Measurements from ENCODE around the gene SLC41A3.
"Not testable (repeated sequence)": the region's sequence is repeated elsewhere in the genome, so short reads cannot be mapped to it uniquely, and the experiment has no call there.

The SLC41A3 gene

DNA sequence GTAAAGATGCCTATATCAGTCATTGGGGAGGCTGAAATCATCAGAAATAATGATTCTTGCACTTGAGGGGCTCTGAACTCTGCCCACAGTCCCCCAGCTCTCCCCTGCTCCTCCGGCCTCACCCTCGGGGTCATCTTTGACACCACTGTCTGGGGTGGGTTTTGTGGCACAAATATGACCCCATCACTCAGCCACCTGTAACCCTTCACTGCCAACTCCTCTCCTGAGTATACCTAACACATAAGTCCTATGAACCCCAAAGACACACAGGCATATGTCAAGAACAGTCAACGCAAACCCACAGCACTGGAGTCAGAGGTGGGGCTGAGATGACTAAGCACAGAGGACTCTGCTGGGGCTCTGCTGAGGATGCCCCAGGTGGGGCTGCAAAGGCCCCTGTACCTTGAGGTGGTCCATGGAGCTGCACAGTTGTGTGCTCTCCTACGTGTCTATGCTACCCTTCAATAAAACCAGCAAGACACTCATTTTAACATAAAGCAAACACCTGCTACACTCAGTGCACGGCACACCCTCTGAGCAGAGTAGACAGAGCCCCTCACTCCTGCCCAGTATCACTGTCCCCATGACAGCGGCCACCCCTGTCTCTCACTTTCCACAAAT, 29.9 kb downstream of the SLC41A3 start:
- DNase-seq (ENCODE audit: low spot score) = no peak

DNA sequence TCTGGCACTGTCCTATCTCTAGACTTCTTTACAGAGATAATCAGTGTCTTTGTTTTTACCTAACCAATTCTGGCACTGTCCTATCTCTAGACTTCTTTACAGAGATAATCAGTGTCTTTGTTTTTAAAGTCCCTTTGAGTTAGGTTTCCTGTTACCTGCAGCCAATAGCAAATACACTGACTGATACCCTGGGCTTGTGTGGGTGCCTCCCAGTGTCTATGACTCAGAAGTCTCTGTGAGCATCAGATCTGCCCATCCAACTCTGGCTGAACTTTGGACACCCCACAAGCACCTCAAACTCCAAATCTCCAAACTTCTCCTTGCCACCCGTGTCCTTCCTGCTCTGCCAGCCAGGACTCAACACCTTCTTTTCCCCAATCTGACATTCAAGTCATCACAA, 30.4 kb downstream of the SLC41A3 start:
- peak; percentile 20 for DNase-seq (ENCODE audit: low spot score)

DNA sequence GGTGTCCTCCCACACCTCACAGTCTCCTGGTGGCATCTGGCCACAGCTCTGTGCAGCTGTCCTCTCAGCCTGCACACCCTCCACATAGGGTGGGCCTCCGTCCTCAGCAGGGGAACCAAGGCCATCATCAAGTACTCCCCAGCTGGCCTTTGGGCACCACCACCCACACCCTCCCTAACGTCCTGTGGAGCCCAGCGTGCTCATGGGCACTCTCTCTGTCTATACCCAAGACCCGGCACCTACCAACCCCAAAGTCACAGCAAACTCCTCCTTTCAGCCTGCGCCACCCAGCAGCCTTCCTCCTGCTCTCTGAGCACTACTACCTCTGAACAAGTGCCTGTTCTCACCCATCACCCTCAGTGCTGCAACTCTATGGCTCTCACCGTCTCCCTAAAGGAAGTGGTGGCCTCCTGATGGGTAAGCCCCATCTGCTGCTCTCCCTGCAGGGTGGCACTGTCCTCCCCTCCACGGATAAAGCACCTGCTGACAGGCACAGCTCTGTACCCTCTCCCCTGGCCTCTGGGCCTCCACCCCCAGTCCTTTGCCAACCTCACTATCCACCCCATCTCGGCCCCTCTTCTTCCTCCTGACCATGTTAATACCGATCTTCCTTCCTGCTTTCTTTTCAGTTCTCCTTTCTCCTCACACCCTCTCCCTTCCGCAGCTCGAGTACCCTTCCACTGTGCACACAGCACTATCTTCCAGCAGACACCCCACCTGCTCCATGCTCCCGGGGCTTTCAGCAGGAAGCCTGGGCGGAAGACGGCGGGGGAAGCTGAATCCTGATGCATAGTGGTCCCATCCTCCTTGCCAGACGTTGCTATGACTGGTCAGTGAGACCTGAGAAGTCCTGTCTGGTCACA, 31.5 kb downstream of the SLC41A3 start:
- no peak for DNase-seq (ENCODE audit: low spot score)

DNA sequence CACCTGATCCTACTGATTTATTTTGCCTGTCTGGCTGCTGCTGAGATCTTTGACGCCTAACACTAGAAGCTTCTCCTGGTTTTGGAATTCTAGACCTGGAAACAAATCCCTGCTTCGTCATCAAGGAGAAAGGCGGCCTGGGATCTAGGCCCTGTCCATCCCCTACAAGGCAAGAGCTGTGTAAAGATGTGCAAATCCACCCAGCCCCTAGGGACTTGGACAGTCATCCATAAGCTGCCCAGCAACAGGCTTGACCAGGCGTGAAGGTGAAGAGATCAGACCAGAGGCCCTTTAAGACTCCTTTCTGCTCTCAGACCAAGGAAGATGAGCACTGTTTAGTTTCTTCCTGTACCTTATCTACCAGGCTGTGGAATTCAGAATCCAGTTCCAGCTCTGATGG, 32.2 kb downstream of the SLC41A3 start:
- no peak for DNase-seq (ENCODE audit: low spot score)

DNA sequence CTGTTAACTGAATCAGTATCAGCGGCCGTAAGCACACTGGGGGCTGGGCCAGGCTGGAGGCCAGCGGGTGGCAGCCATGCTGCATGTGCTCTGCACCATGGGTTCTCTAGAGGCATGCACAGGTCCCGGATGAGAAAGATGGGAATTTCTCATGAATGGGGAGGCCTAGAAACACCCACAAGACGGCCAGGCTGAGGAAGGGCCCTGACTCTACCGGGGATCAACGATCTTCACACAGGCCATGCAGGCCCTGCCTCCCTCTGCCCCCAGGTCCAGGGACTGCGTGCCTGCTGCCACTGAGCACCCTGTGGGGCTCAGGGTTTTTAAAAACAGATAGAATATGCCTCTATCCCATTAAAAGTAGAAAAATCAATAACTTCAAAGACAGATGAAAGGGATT, 32.7 kb downstream of the SLC41A3 start:
- no peak for DNase-seq (ENCODE audit: low spot score)

DNA sequence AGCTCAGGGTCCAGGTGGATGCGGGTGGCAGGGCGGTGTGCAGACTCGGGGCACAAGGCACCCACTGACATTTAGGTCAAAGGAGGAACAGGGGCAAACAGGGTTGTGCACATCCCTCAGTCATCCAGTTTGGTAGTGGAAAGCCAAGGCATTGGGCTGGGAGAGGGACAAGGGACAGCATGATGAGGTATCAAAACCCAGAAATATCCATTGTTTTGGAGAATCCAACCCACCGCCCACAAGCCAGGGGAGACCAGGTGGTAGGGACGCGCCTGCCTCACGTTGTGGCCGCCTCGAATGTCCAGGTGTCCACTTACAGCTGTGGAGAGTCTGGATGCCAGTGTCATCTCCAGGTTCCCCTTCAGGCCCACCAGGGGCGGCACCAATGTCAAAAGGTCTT, 33.3 kb downstream of the SLC41A3 start:
- DNase-seq (ENCODE audit: low spot score) = no peak

DNA sequence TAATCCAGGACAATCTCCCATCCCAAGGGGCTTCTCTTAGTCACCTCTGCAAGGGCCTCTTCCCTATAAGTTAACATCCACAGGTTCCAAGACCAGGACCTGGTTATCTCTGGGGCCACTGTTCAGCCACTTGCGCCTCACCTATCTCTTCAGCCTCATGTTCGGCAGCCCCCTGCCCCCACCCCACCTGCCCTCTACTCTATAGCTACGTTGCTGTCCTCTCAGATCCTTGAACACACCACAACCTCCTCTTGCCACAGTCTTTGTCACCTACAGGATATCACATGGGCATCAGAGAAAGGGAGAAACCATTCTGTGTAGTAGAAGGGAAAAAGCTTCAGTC, 33.9 kb downstream of the SLC41A3 start:
- DNase-seq (ENCODE audit: low spot score) = no peak

DNA sequence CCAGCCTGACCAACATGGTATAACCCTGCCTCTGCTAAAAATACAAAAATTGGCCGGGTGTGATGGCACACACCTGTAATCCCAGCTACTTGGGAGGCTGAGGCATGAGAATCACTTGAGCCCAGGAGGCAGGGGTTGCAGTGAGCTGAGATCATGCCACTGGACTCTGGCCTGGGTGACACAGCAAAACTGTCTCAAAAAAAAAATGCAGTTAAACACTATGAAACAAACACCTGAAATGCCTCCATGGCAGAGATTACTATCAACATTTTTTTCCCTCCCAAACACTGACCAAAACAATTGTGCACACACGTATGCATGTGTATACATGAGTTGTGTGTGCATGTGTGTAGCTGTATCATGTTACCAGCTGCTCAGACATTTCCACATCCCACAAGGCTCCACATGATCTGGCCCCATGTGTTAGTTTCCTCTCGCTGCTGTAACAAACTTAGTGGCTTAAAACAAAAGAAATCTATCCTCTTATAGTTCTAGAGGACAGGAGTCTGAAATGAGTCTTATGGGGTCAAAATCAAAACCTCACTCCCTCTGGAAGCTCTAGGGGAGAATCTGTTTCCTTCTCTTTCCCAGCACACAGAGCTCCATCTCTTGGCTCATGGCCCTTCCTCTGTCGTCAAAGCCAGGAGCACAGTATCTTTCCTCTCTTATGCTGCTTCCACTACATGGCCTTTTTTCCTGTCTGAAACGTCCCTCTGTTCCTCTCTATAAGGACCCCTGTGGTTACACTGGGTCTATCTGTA, 34.5 kb downstream of the SLC41A3 start:
- no peak for DNase-seq (ENCODE audit: low spot score)

DNA sequence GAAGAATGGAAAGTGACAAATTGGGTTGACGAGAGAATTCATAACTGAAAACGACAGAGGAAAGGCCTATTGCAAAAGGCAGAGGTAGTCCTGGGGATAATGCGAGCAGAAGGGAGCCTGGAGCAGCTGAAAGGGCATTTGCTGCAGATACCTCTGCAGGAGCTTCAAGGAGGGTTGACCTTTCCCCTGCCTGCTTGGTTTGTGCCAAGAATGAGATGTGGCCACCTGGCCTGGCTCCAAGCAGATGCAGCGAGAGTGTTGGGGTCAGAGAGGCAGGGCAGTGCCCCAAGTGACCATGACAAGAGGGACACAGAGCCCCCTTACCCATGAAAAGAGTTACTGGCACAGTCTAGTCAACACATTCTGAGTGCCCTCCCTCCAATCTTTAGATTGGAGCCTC, 43.5 kb downstream of the SLC41A3 start:
- DNase-seq (ENCODE audit: low spot score) = no peak

DNA sequence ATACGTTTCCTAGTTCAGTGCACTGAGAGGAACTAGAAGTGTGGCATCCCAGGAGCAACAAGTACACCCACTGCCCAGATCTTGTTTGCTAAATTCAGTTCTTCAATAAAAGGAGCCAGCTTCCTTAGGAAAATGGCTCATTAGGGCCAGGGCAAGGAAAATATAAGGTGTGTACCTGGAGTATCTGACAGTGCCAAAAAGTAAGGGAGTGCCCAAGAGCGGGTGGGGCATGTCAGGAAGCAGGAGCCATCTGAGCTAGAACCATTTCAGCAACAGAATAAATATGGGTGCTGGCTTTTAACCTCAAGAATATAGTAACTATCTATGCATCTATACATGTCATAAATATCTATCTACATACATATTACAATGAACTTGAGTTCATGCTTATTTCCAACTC, 44.1 kb downstream of the SLC41A3 start:
- no peak for DNase-seq (ENCODE audit: low spot score)

DNA sequence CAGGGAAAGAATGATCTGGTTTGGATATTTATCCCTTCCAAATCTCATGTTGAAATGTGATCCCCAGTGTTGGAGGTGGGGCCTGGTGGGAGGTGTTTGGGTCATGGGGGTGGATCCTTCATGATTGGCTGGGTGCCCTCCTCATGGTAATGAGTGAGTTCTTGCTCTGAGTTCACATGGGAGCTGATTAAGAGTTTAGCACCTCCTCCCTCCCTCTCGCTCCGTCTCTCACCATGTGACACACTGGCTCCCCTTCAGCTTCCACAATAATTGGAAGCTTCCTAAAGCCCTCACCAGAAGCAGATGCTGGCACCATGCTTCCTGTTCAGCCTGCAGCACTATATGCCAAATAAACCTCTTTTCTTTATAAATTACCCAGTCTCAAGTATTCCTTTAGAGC, 45.1 kb downstream of the SLC41A3 start:
- not testable (repeated sequence) for DNase-seq (ENCODE audit: low spot score)

DNA sequence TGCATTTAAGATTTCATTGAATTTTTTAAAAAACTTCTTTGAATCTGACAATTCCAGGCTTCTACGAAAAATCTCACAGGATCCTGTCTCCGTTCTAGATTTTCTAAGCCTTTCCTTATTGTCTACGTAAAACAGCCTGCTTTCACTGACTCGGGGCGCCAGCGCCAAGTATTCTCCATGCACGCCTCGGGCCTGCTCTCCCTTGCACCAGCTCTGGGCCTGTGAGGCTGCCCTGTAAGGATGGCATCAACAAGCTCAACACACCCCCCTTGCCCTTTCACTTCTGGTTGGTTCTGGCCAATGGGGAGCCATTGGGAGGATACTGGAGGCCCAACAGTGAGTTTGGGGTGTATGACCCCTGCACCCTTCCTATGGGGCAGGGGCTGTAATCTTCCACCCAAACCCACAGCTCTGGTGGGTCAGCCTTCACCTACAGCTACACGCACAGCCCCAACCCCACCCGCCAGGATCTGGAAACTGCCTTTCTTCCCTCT, 47.8 kb downstream of the SLC41A3 start:
- no peak for DNase-seq (ENCODE audit: low spot score)

DNA sequence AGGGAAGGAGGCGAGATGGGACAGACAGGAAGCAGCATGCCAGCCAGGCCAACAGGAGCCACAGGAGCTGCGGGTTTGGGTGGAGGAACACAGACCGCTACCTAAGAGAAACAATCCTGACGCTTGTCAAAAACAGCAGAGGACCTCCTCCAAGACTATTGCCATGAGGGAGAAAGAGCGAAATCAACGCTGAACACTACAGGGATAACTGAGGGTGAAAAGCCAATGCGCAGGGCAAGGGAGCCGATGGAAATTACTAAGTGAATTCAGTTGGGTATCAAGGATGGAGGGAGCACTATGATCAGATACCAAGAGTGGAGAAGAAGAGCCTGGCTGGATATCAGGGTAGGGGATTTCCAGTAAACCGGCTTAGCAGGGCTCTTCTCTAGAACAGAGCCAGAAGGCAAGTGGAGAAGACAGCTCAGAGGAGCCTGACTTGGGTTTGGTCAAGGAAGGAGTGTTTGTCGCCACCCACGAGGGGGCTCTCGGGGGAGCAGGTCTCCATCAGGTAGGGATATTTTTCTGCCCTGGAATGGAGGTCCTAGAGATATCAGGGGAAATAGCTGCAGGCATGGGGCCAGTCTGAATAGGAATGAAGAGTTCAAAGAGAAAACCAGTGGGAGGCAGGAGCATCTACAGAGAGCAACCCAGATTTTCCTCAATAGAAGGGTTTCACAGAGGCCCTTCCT, 48.4 kb downstream of the SLC41A3 start:
- DNase-seq (ENCODE audit: low spot score) = no peak

DNA sequence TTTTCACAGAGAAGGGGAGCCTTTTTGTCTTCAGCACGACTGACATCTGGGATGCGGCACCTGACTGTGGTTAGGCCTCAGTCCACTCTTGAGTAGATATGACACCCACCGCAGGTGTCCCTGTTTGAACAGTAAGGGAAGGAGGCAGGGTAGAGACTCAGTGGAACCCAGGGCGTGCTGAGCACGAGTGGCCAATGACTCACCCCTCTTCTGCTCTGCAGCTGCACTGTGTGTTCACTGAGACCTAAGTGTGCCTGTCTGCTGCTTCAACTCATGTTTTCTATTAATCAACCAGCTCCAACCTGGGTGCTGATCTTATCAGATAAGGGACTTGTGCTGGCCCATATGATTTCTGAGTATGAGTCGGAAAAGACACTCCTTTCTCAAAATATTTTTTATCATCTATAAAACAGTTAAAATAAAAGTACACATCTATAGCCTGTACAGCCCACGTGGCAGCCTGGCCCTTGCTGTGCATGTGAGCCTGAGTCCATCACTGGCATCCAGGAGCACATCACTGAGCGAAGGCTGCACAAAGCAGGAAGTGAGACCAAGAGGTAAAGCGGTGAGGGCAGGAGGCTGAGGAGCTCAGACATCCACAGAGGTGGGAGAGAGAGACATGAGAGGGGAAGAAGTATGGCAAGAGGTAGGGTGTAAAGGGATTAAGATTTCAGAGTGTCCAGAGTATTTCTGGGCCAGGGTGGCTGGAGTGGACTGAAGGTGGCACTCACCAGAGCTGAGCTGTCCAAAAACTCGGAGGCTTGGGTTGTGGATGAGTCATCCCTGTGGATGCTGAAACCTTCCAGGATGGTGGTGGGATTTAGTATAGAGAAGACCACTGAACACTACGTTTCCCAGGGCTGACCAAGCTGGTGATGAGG, 49.2 kb downstream of the SLC41A3 start:
- DNase-seq (ENCODE audit: low spot score) = no peak

DNA sequence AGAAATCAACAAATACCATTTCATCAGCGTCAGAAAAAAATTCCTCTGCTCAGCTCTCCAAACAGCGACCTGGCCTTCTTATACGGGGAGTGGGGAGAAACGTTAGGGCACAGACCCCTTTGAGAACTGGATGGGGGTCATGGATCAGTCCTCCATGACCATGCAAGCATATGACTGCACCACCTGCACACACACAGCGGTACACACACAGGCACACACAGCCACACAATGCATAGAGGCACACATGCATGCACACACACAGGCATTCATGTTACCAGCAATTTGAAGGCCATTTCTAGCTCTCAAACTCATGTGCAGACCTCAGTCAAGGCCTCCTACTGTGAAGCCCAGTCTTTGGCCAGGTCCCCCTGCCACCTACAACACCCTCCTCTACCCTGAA, 50.2 kb downstream of the SLC41A3 start:
- no peak for DNase-seq (ENCODE audit: low spot score)

DNA sequence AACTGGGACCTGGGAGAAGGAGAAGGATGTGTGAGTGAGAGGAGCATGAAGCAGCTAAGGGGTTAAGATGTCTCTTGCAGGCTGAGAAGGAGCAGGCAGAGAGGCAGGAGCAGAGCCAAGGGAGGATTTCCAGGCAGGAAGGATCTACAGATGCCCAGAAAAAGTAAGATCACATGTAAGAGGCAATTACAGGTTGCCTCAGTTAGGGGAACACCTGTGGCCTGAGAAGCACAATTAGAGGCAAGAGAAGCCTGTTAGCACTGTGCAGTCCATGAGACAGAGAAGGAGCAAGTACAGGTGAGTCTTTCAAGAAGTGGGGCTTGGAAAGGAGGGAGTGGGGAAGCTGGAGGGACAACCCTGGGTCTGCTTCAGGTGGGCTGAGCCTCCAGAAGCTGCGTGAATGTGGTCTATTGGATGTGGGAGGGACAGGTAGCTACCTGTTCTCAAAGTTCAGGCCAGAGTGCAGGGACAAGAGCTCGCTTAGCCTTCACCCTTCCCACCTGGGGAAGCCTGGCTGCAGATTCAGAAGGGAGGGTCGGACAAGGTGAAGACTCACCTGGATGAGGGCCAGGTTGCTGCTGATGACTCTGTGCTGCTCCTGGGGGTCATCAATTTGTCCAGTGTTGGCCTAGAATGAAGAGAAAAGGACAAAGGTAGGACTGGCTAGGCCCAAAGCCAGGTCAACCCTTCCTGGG, 50.7 kb downstream of the SLC41A3 start:
- DNase-seq (ENCODE audit: low spot score) = no peak

DNA sequence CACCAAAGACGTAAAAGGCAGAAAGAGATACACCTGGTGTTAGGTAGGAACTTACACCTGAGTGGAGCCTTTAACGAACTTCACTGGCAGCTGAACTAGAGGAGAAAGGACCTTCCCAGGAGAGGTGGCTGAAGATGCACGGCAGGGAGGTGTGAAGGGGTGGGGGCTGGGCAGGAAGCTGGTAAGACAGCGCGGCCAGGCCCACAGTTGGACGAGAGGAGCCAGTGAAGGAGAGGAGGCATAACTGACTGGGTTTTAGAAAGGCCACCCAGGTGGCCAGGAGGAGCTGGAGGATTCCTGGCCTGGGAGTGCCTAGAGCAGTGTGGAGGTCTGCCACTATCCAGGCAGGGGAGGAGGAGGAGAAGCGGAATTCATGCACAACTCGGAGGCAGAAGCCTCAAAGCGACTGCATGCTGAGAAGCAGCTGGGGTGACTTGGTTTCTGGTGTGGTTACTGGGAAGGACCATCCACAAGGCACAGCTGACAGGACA, 51.9 kb downstream of the SLC41A3 start:
- no peak for DNase-seq (ENCODE audit: low spot score)

DNA sequence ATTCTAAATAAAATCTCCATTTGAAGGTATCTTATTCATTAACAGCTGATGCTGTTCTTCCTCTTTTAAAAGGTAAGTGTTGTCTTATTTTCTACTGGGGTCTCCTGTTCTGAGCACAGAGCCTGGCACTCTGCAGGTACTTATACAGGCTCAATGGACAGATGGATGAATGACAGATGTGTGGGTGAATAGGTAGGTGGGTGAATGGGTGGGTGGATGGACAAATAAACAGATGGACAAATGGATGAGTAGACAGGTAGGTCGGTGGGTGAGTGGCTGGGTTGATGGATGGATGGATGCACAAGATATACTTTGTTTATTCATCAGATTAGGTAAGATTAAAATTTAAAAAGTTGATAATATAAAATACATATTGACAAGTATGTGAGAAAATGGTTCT, 53.5 kb downstream of the SLC41A3 start:
- no peak for DNase-seq (ENCODE audit: low spot score)

DNA sequence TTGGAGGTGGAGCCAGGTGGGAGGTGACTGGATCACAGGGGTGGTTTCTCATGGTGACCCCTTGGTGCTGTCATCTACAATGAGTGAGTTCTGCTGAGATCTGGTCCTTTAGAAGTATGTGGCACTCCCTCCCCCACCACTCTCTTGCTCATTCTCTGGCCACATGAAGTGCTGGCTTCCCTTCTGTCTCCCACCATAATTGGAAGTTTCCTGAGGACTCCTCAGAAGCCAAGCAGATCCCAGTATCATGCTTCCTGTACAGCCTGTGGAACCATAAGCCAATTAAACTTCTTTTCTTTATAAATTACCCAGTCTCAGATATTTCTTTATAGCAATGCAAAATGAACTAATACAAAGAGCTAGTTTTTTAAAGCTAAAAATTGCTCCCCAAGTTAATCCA, 54.7 kb downstream of the SLC41A3 start:
- no peak for DNase-seq (ENCODE audit: low spot score)

DNA sequence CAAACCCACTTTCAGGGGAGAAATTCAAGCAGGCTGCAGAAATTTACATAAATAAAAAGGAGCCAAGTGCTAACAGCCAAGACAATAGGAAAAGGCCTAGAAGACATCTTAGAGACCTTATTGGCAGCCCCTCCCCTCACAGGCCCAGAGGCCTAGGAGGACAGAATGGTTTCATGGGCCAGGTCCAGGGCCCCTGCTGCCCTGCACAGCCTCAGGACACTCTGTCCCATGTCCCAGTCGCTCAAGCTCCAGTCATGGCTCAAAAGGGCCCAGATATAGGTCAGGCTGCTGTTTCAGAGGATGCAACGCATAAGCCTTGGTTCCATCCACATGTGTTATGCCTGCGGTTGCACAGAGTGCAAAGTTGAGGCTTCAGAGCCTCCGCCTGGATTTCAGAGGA, 55.8 kb downstream of the SLC41A3 start:
- no peak for DNase-seq (ENCODE audit: low spot score)

DNA sequence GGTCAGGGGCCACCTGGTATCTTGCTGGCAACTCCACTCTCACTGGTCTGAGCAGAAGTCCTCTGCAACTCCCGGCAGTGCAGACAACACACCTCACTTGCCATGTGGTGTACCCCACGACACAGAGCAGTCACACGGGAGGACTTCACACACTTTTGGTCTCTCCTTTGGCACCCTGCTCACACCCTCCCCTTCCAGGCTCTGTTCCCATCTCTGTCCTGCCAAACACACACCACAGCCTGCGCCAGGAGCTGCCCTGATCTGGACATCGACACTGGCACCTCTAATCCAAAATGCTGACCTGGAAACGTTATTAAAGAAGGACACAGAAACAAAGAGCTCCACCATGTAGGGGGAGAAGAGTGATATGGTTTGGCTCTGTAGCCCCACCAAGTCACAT, 57.2 kb downstream of the SLC41A3 start:
- no peak for DNase-seq (ENCODE audit: low spot score)
